GM15510 (cell line): ENCODE results near the gene SLC16A3.
A peak's percentile ranks its signal among the peaks of the same experiment; 100 is the strongest.

Experiments used
- POLR2A ChIP-seq: IDR thresholded peaks from 3 replicates; pipeline ENCODE4 v1.6.1; 2011; ENCODE audit warnings: borderline replicate concordance; ENCODE audit not compliant: insufficient read length; ENCODE audit errors: extremely low read depth

Gene SLC16A3

GRCh38 chr17:82200135-82200534 is 28.7 kb upstream of the SLC16A3 start:
- TF ChIP-seq POLR2A: no peak

GRCh38 chr17:82200743-82201497 is 27.9 kb upstream of the SLC16A3 start:
- TF ChIP-seq POLR2A: no peak

DNA sequence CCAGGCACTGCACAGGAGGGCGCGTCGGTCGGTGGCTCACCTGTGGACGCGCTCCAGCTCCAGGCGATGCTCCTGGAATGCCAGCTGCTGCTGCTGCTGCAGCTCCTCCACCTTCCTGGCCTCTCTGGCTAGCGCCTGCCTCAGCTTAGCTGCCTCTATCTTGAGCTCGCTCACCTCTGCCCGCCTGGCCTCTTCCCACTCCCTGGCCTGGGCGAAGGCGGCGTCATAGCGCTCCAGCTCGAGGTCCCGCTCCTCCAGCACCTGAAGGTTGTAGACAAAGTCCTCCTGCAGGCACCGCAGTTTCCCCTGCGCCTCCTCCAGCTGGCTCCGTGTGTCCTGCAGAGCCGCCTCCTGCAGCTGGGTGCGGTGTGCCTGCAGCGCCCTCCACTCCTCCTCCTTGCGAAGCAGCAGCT is 27.3 kb upstream of the SLC16A3 start:
- no peak for TF ChIP-seq POLR2A

GRCh38 chr17:82202981-82203380 is 25.9 kb upstream of the SLC16A3 start:
- TF ChIP-seq POLR2A: no peak

DNA sequence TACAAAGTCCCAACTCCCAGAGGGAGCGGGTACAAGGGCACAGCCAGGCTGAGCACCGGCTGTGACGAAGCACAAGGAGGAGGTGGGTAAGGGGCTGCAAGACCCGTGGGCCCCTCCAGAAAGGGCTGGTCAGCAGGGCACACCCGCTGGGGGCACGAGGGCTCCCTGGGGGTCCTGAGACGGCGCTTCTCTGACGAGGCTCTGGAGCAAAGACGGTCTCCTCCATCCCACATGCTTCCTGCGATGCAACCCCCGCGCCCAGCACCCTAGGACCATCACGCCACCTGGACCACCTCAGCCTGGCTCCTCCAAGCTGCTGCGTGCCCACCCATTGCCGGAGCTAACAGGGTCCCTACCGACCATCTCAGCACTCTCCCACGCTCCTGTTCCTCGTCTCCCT is 24.9 kb upstream of the SLC16A3 start:
- no peak for TF ChIP-seq POLR2A

- TF ChIP-seq POLR2A: no peak
Observed at GRCh38 chr17:82204831-82205719, 23.8 kb upstream of the SLC16A3 start.

GRCh38 chr17:82205720-82206508 is 22.9 kb upstream of the SLC16A3 start:
- TF ChIP-seq POLR2A: peak; percentile 88

GRCh38 chr17:82212331-82213250 is 16.3 kb upstream of the SLC16A3 start, which contains the start of gene CCDC57:
CCDC57 (minus strand) TSS chr17:82212842; CDS start chr17:82201944, 10,898 bp downstream.
- TF ChIP-seq POLR2A: peak; percentile 47

DNA sequence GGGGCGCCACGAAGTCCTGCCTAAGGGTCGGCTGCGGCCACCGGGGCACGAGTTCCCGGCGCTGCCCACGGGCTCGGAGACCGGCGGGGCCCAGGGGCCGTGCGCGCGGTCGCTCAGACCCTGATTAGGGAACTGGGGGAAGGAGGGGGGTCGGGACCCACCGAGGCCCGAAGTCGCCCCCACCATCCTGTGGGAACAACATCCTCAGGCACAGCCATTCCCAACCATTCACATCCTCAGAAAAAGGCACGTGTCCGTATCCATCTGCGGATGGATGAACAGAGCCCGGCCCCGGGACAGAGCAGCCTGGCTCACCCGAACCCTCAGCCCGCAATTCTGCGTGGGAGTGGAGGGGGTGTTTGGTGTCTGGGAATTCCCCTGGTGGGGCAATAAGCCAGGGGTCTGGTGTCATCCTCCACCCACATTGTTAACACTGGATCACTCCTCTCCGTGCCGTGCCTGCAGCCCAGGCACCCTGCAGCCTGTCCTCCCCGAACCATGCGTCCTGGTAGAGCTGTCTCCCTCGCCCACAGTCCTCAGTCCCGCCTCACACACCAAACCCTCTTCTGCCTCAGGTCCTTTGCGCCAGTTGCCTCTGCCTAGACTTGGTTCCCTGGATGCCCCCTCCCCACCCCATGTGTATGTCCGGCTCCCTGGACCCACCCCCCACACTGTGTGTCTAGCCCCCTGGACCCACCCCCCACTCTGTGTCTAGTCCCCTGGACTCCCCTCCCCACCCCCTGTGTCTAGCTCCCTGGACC is 15.4 kb upstream of the SLC16A3 start:
- no peak for TF ChIP-seq POLR2A

DNA sequence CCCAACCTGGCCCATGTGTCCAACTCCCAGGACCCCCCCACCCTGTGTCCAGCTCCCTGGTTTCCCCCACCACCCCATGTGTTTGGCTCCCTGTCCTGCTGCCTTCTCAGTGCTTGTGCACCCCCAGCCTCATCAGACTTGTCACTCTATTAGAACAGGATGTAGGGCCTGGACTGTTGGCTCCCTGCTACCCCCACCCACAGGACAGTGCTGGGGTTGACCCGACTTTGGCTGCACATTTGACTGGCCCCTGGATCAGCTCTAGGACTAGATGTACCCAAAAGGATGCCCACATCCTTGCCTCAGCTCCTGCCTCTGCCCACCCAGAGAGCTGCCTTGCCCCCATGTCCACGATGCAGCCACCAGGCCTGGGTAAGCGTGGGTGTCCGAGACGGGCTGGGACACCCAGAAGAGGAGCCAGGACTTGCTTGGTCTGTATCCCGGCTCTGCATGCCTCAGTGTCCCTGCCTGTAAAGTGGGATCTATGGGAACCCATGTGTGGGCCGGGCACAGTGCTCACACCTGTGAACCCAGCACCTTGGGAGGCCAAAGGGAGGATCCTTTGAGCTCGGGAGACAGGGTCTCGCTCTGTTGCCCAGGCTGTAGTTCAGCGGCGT is 14.7 kb upstream of the SLC16A3 start:
- no peak for TF ChIP-seq POLR2A

- TF ChIP-seq POLR2A: no peak
Observed at GRCh38 chr17:82215095-82215971, 13.5 kb upstream of the SLC16A3 start.

DNA sequence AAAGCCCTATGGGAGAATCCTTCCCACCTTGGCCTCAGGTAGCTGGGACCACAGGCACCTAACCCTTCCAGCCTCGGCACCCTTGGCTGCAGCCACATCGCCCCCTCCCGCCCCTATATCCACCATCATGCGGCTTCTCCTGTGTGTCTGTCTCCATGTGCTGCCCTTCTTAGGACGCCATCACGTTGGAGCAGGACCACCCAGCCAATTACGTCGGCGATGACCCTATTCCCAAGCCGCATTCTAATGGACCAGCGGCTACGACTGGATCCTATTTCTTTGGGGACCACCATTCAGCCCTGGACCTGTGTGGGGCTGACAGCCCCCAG is 12.9 kb upstream of the SLC16A3 start:
- TF ChIP-seq POLR2A: no peak
